ENCODE data around the gene NT5C3B.
A peak's percentile ranks its signal among the peaks of the same experiment; 100 is the strongest.

NT5C3B gene

DNA sequence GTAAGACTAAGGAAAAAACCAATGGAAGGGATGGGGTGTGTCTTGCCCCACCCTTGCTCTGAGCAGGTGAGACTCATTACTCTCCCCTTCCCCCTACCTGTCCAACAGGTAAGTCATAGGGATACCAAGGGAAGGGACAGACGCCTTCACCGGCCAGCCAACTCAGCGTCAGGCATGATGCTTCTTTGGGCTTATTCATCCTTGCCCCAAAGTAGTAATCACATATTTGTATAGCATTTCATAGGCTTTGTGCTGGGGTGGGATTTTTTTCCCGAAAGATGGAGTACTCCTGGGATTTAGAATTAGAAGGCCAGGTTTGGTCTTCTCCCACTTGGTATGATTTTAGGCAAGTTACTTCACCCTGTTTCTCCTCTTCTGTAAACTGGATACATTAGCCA lies 49.0 kb downstream of the NT5C3B start:
- TF ChIP-seq CTCF (IDR thresholded peaks at IDR 0.05; ENCODE audit: control insufficient read depth, insufficient read depth, low read depth, low read length, missing control alignments) = no peak
- DNase-seq (ENCODE audit: low read depth) = no peak
- no peak overlapping the region for H3K4me3 ChIP-seq (ENCODE audit: control insufficient read depth, low read depth, low read length)

DNA sequence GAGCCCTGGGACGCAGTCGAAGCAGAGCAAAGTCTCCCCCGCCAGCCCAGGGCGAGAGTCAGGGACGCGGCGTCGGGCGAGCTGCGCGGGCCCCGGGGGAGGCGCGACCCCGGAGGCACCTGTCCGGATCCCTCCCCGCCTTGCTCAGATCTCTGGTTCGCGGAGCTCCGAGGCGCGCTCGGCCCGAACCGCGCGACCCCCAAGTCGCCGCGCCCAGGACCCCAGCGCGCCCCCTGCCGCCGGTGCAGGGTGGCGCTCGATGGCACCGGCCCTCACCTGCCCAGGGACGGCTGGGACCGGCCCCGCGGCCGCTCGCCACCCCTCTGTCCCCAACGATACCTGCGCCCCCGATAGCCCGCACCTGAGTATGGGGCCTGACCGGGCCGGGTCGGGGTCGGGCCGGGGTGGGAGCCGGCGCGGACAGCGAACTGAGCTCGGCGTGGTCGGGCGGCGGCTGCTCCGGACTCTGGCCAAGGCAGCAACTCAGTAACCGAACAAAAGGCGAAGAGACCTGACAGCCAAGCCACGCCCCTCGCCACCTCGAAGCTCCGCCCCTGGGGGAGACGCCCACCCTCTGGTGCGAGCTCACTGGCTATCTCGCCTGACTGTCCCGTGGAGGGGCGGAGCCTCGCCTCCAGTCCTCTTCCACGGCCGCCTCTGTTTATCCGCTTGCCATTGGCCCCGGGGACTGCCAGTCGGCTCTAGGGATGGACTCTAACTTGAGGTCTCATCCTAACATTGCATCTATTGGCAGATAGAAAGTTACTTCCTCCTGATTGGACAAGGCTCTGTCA lies 49.6 kb downstream of the NT5C3B start, which contains the start of gene JUP:
TSS of gene JUP (minus strand) at position 485 of the 794 bp plus-strand sequence. CDS start 14,857 bp downstream, outside the sequence.
- TF ChIP-seq CTCF (IDR thresholded peaks at IDR 0.05; ENCODE audit: control insufficient read depth, insufficient read depth, low read depth, low read length, missing control alignments) = no peak
- H3K4me3 ChIP-seq (ENCODE audit: control insufficient read depth, low read depth, low read length) = peak within 1 kb of the TSS; percentile 40
- peak; percentile 82 for DNase-seq (ENCODE audit: low read depth)

DNA sequence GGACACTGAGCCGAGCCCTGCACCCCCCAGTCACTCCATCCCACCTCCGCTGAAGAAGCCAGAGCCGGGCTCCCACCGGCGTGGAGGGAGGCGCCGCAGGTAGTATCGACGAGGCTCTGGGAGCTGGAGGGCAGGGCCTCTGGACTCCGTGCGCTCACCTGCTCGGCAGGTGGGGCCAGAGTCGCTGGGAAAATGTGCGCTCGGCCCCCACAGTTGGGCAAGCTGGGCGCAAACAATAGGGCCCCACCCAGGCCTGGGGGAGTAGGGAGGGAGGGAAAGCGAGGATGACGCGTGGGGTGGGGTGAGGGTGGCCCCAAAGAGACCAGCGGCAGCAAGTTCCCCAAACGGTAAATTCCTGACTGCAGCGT lies 50.2 kb downstream of the NT5C3B start:
- no peak for DNase-seq (ENCODE audit: low read depth)
- no peak for TF ChIP-seq CTCF (IDR thresholded peaks at IDR 0.05; ENCODE audit: control insufficient read depth, insufficient read depth, low read depth, low read length, missing control alignments)
- H3K4me3 ChIP-seq (ENCODE audit: control insufficient read depth, low read depth, low read length) = peak overlapping the region; percentile 40

DNA sequence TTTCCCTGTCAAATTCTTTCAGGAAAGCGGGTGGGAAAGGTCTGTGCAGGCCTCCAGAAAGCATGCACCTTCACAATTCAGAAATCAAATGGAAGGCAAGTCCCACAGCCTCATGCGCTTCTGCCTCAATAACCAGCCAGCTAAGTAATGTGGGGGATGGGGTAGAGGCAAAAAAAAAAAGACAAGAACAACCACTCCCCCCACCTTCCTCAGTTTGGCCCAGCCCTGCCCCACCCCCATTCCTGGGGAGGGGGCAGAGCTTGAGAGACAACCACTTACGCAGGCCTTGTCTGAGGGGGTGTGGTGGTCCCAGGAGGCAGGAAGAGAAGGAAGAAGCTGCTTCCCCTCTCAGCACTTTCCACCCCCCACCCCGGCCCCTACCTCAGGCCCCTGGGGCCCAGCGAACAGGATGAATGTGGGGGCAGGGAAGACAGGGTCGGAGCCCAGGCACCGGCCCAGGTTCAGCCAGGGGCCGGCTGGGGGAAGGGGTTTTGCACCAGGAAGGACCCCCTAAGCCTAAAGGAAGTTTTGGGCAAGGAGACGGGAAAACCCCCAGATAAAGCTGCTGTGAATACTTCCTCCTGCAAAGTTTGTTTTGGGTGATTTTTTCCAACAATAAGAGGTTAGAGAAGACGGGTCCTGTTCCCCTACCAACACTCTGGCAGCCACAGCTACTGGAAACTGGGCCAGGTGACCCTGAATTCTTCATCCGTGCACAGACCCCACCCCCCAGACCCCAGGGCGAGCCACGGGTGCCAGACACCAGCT lies 50.8 kb downstream of the NT5C3B start:
- peak overlapping the region; percentile 40 for H3K4me3 ChIP-seq (ENCODE audit: control insufficient read depth, low read depth, low read length)
- DNase-seq (ENCODE audit: low read depth) = no peak
- TF ChIP-seq CTCF (IDR thresholded peaks at IDR 0.05; ENCODE audit: control insufficient read depth, insufficient read depth, low read depth, low read length, missing control alignments) = no peak

GRCh38 chr17:41784207-41784744 lies 51.8 kb downstream of the NT5C3B start:
- TF ChIP-seq CTCF (IDR thresholded peaks at IDR 0.05; ENCODE audit: control insufficient read depth, insufficient read depth, low read depth, low read length, missing control alignments) = no peak
- DNase-seq (ENCODE audit: low read depth) = no peak
- no peak overlapping the region for H3K4me3 ChIP-seq (ENCODE audit: control insufficient read depth, low read depth, low read length)

DNA sequence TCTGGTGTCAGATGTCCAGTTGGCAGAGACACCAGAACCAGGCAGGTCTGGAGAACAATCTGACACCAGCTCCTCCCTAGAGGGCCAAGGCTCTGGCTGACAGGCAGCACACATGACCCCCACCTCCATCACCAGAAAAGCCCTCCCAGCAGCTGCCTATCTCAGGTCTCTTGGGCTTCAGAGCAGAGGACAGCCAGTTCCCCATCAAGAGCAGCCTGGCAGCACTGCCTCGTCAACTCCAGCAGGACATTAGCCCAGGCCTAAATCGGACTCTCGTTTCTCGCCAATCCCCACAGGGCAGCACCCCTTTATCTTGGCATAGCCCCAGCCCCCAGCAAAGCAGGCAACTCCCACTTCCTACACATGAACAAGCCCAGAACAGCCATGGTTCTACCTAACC lies 53.9 kb downstream of the NT5C3B start:
- H3K4me3 ChIP-seq (ENCODE audit: control insufficient read depth, low read depth, low read length) = no peak overlapping the region
- TF ChIP-seq CTCF (IDR thresholded peaks at IDR 0.05; ENCODE audit: control insufficient read depth, insufficient read depth, low read depth, low read length, missing control alignments) = no peak
- no peak for DNase-seq (ENCODE audit: low read depth)

Data from AG09309 (cell line).